T-helper 2 cell treated with Interferon-gamma antibody and Interleukin-4, amounts not matched to agents 5 μg/mL and 100 μg/mL, for 36 hours (primary cell): ENCODE measurements around the gene BCAS3.
"Not testable (repeated sequence)": the region's sequence is repeated elsewhere in the genome, so short reads cannot be mapped to it uniquely, and the experiment has no call there.

Experiments
- DNase-seq: peaks from one replicate; pipeline ENCODE4 v3.0.0; 2021; ENCODE audit warnings: low spot score
- H3K27ac Mint-ChIP-seq: one replicate; pipeline ENCODE4 v1.8.0; 2021; ENCODE audit warnings: mild to moderate bottlenecking, mixed read lengths
- H3K27me3 Mint-ChIP-seq: one replicate; pipeline ENCODE4 v1.8.0; 2021; ENCODE audit warnings: low read depth, mixed read lengths
- H3K36me3 Mint-ChIP-seq: one replicate; pipeline ENCODE4 v1.8.0; 2021; ENCODE audit warnings: low read depth, mixed read lengths
- H3K4me1 Mint-ChIP-seq: one replicate; pipeline ENCODE4 v1.8.0; 2021; ENCODE audit warnings: low read depth, mixed read lengths
- H3K4me3 Mint-ChIP-seq: one replicate; pipeline ENCODE4 v1.8.0; 2022; ENCODE audit warnings: mild to moderate bottlenecking, moderate library complexity, mixed read lengths
- H3K9me3 Mint-ChIP-seq: one replicate; pipeline ENCODE4 v1.8.0; 2021; ENCODE audit warnings: mixed read lengths

BCAS3 gene

GRCh38 chr17:60761301-60761700 is 83.7 kb downstream of the BCAS3 start:
- H3K4me1 Mint-ChIP-seq, DNase-seq, H3K27ac Mint-ChIP-seq, H3K9me3 Mint-ChIP-seq, H3K36me3 Mint-ChIP-seq, H3K4me3 Mint-ChIP-seq: not testable (repeated sequence)
- H3K27me3 Mint-ChIP-seq = peaks cover 13% of the 10 kb centered on the region

GRCh38 chr17:60766778-60767190 is 89.1 kb downstream of the BCAS3 start:
- no peak overlapping the region for H3K4me3 Mint-ChIP-seq
- no peak overlapping the region for H3K27ac Mint-ChIP-seq
- peaks cover 6% of the 10 kb centered on the region for H3K4me1 Mint-ChIP-seq
- no peak for DNase-seq
- peaks cover 4% of the 10 kb centered on the region for H3K9me3 Mint-ChIP-seq
- peaks cover 13% of the 10 kb centered on the region for H3K27me3 Mint-ChIP-seq
- H3K36me3 Mint-ChIP-seq = no peaks in the 10 kb centered on the region

- Mint-ChIP-seq H3K27me3 (peaks cover 13% of the 10 kb centered on the region), H3K27ac (no peak overlapping the region), H3K4me1 (peaks cover 6% of the 10 kb centered on the region), H3K36me3 (no peaks in the 10 kb centered on the region), H3K4me3 (no peak overlapping the region), H3K9me3 (peaks cover 4% of the 10 kb centered on the region)
- no peak for DNase-seq
These were observed 90.2 kb downstream of the BCAS3 start for GRCh38 chr17:60767744-60768308.

GRCh38 chr17:60769327-60769726 is 91.7 kb downstream of the BCAS3 start:
- peaks cover 4% of the 10 kb centered on the region for H3K9me3 Mint-ChIP-seq
- no peaks in the 10 kb centered on the region for H3K36me3 Mint-ChIP-seq
- no peak overlapping the region for H3K27ac Mint-ChIP-seq
- peaks cover 6% of the 10 kb centered on the region for H3K4me1 Mint-ChIP-seq
- H3K4me3 Mint-ChIP-seq = no peak overlapping the region
- peaks cover 5% of the 10 kb centered on the region for H3K27me3 Mint-ChIP-seq
- DNase-seq = no peak

DNA sequence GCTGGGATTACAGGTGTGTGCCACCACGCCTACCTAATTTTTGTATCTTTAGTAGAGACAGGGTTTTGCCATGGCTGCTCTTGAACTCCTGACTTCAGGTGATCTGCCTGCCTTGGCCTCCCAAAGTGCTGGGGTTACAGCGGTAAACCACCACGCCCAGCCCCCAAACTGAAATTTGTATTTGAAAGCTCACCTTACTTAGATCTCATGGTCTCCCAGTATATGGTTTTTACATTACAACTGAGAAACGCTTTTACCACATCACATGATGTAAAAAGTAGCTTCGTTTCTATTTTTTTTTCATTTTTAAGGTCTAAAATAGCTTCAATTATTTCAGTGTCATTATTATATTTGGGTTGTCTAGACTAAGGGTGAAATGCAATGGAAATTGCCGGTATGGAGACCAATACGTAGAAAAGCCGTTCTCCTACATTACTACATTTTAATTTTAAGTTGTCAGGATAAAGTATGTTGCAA is 93.3 kb downstream of the BCAS3 start:
- Mint-ChIP-seq H3K27me3 (no peaks in the 10 kb centered on the region), H3K36me3 (no peaks in the 10 kb centered on the region), H3K9me3 (no peaks in the 10 kb centered on the region), H3K27ac (no peak overlapping the region), H3K4me1 (peaks cover 6% of the 10 kb centered on the region), H3K4me3 (no peak overlapping the region)
- DNase-seq = no peak

DNA sequence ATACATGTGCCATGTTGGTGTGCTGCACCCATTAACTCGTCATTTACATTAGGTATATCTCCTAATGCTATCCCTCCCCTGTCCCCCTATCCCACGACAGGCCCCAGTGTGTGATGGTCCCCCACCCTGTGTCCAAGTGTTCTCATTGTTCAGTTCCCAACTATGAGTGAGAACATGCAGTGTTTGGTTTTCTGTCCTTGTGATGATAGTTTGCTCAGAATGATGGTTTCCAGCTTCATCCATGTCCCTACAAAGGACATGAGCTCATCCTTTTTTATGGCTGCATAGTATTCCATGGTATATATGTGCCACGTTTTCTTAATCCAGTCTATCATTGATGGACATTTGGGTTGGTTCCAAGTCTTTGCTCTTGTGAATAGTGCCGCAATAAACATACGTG is 94.0 kb downstream of the BCAS3 start:
- not testable (repeated sequence) for H3K9me3 Mint-ChIP-seq, H3K36me3 Mint-ChIP-seq, H3K27ac Mint-ChIP-seq, H3K4me3 Mint-ChIP-seq, H3K4me1 Mint-ChIP-seq, DNase-seq, H3K27me3 Mint-ChIP-seq

DNA sequence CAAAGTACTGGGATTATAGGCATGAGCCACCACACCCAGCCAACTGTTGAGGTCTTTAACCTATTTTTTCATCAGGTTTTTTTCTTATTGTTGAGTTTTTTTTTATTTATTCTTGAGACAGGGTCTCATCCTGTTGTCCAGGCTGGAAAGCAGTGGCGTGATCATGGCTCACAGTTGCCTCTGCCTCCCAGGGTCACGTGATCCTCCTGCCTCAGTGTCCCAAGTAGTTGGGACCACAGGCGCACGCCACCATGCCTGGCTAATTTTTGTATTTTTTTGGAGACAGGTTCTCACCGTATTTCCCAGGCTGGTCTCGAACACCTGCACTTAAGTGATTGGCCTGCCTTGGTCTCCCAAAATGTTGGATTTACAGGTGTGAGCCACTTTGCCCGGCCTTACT is 95.9 kb downstream of the BCAS3 start:
- no peaks in the 10 kb centered on the region for H3K4me1 Mint-ChIP-seq

DNA sequence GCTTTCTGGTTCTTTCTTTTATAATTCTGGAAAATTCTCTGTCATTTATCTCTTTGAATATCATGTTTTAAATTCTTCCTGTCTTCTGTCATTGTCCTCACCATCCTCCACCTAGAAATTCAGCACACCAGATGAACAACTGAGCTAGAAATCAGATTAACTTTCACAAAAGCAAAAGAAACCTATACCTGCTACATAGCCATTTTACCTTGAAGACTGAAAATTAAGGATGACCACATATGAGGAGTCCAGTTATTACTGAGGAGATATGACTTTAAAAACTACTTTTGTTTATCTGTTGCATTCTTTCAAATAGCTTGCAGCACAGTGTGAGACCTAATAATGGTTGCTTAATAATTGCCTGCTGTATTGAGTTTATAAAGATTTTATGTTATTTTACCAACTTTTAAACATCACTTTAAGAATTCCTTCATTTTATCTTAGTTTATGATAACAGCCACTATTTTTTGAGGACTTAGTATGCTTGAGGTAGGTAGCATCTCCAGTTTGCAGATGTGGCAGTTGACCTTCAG is 104.3 kb downstream of the BCAS3 start:
- H3K27ac Mint-ChIP-seq = no peak overlapping the region
- DNase-seq = no peak
- no peak overlapping the region for H3K4me3 Mint-ChIP-seq
- no peaks in the 10 kb centered on the region for H3K27me3 Mint-ChIP-seq
- no peaks in the 10 kb centered on the region for H3K4me1 Mint-ChIP-seq
- H3K9me3 Mint-ChIP-seq = no peaks in the 10 kb centered on the region
- H3K36me3 Mint-ChIP-seq = no peaks in the 10 kb centered on the region

More for the DNA sequence above, 95.9 kb downstream of the BCAS3 start:
- Mint-ChIP-seq H3K9me3 (no peaks in the 10 kb centered on the region), H3K36me3 (no peaks in the 10 kb centered on the region), H3K27me3 (no peaks in the 10 kb centered on the region), H3K4me3 (no peak overlapping the region), H3K27ac (no peak overlapping the region)
- DNase-seq = no peak

GRCh38 chr17:60782742-60783141 is 105.1 kb downstream of the BCAS3 start:
- no peak overlapping the region for H3K27ac Mint-ChIP-seq
- H3K9me3 Mint-ChIP-seq = no peaks in the 10 kb centered on the region
- no peaks in the 10 kb centered on the region for H3K4me1 Mint-ChIP-seq
- no peak for DNase-seq
- no peak overlapping the region for H3K4me3 Mint-ChIP-seq
- no peaks in the 10 kb centered on the region for H3K27me3 Mint-ChIP-seq
- no peaks in the 10 kb centered on the region for H3K36me3 Mint-ChIP-seq

DNA sequence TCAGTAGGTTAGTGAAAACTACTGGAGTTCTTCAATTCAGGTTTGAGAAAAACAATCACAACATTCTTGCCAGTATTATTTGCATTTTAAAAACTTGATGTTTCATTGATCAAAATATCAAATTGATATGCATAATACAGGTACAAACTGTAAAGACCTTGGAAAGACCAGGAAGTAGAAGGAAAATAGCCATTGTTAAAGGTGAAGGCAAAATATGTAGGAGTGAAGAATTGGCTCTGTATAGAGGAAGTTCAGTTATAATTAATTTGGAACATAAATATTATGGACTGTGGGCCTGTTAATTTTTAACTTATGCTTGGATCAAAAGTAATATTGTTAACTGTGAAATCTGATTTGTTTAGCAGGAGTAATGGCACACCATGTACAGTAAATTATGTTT is 112.6 kb downstream of the BCAS3 start:
- H3K4me1 Mint-ChIP-seq = no peaks in the 10 kb centered on the region
- peaks cover 5% of the 10 kb centered on the region for H3K27me3 Mint-ChIP-seq
- DNase-seq = no peak
- no peak overlapping the region for H3K4me3 Mint-ChIP-seq
- no peaks in the 10 kb centered on the region for H3K36me3 Mint-ChIP-seq
- no peaks in the 10 kb centered on the region for H3K9me3 Mint-ChIP-seq
- no peak overlapping the region for H3K27ac Mint-ChIP-seq

GRCh38 chr17:60792250-60792898 is 114.7 kb downstream of the BCAS3 start:
- Mint-ChIP-seq H3K27ac (no peak overlapping the region), H3K9me3 (no peaks in the 10 kb centered on the region), H3K36me3 (no peaks in the 10 kb centered on the region), H3K4me1 (no peaks in the 10 kb centered on the region), H3K4me3 (no peak overlapping the region), H3K27me3 (peaks cover 5% of the 10 kb centered on the region)
- no peak for DNase-seq

GRCh38 chr17:60798576-60798975 is 120.9 kb downstream of the BCAS3 start:
- Mint-ChIP-seq H3K4me3 (no peak overlapping the region), H3K27ac (no peak overlapping the region), H3K27me3 (peaks cover 5% of the 10 kb centered on the region), H3K36me3 (no peaks in the 10 kb centered on the region), H3K9me3 (no peaks in the 10 kb centered on the region), H3K4me1 (no peaks in the 10 kb centered on the region)
- DNase-seq = no peak

DNA sequence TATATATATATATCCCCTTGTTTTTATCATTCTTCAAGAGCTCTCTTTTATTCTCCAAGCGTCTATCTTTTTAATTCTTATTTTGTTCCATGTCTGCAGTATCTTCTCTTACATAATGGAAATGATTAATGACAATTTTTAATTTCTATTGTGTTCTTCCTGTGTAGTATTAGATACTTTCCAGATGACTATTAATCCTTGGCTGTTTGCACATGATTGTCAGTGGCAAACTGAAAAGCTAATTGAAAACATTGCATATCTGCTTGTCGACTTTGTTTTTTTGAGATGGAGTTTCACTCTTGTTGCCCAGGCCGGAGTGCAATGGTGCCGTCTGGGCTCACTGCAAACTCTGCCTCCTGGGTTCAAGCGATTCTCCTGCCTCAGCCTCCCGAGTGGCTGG is 124.7 kb downstream of the BCAS3 start:
- H3K4me3 Mint-ChIP-seq = no peak overlapping the region
- peaks cover 2% of the 10 kb centered on the region for H3K27me3 Mint-ChIP-seq
- H3K27ac Mint-ChIP-seq = no peak overlapping the region
- no peaks in the 10 kb centered on the region for H3K4me1 Mint-ChIP-seq
- no peaks in the 10 kb centered on the region for H3K9me3 Mint-ChIP-seq
- H3K36me3 Mint-ChIP-seq = no peaks in the 10 kb centered on the region
- no peak for DNase-seq

- Mint-ChIP-seq H3K36me3 (no peaks in the 10 kb centered on the region), H3K27ac (no peak overlapping the region), H3K4me1 (no peaks in the 10 kb centered on the region), H3K4me3 (no peak overlapping the region), H3K9me3 (no peaks in the 10 kb centered on the region), H3K27me3 (peaks cover 2% of the 10 kb centered on the region)
- DNase-seq = no peak
These were observed 125.4 kb downstream of the BCAS3 start for GRCh38 chr17:60803059-60803458.

GRCh38 chr17:60804831-60805230 is 127.2 kb downstream of the BCAS3 start:
- H3K36me3 Mint-ChIP-seq = no peaks in the 10 kb centered on the region
- H3K27me3 Mint-ChIP-seq = peaks cover 2% of the 10 kb centered on the region
- H3K9me3 Mint-ChIP-seq = no peaks in the 10 kb centered on the region
- no peak overlapping the region for H3K27ac Mint-ChIP-seq
- no peak overlapping the region for H3K4me3 Mint-ChIP-seq
- H3K4me1 Mint-ChIP-seq = no peaks in the 10 kb centered on the region
- no peak for DNase-seq
